Smooth muscle cell of the brain vasculature (primary cell): ENCODE results near the gene TMEM52.
"Not testable (repeated sequence)": the region's sequence is repeated elsewhere in the genome, so short reads cannot be mapped to it uniquely, and the experiment has no call there.

Experiments used
- DNase-seq: peaks from one replicate; pipeline ENCODE4 v3.0.0-alpha.2; 2012; ENCODE audit warnings: low read depth, low spot score

Gene TMEM52

GRCh38 chr1:1946540-1946939, 27.5 kb upstream of the TMEM52 start:
- DNase-seq: no peak

- no peak for DNase-seq
These were observed 26.8 kb upstream of the TMEM52 start for GRCh38 chr1:1945782-1946393.

GRCh38 chr1:1943834-1944570, 24.9 kb upstream of the TMEM52 start:
- DNase-seq: no peak

- DNase-seq: no peak
These were observed 23.9 kb upstream of the TMEM52 start for GRCh38 chr1:1942753-1943656.

GRCh38 chr1:1941868-1942752, 23.0 kb upstream of the TMEM52 start:
- DNase-seq: no peak

- DNase-seq: no peak
These were observed 22.2 kb upstream of the TMEM52 start for GRCh38 chr1:1941211-1941841.

GRCh38 chr1:1940123-1940425, 21.0 kb upstream of the TMEM52 start:
- no peak for DNase-seq

- DNase-seq: no peak
These were observed 20.4 kb upstream of the TMEM52 start for GRCh38 chr1:1939296-1940122.

GRCh38 chr1:1938613-1939295, 19.7 kb upstream of the TMEM52 start:
- DNase-seq: no peak

- no peak for DNase-seq
These were observed 19.1 kb upstream of the TMEM52 start for GRCh38 chr1:1938276-1938573.

- no peak for DNase-seq
These were observed 18.6 kb upstream of the TMEM52 start for GRCh38 chr1:1937549-1938275.

- no peak for DNase-seq
These were observed 18.0 kb upstream of the TMEM52 start for GRCh38 chr1:1937061-1937460.

- DNase-seq: not testable (repeated sequence)
These were observed 15.8 kb upstream of the TMEM52 start for GRCh38 chr1:1934848-1935247.

- DNase-seq: no peak
These were observed 10.8 kb upstream of the TMEM52 start for GRCh38 chr1:1929639-1930545.

- DNase-seq: no peak
These were observed 10.1 kb upstream of the TMEM52 start for GRCh38 chr1:1929102-1929638.

GRCh38 chr1:1928231-1929101, 9.4 kb upstream of the TMEM52 start:
- DNase-seq: no peak

GRCh38 chr1:1927751-1928150, 8.7 kb upstream of the TMEM52 start:
- DNase-seq: no peak
